H1 (cell line): Measurements from ENCODE around the gene MACROD2. TPM values are rescaled to one million over a fixed set of nuclear protein-coding genes. Genes with fewer than 3 reads are reported as not detected.

Source experiments
- CTCF ChIA-PET: fragments of 300-600 bp; sonication (Branson Sonifier 250); formaldehyde crosslinking; loops from one replicate; lab custom pipeline; 2021; ENCODE audit not compliant: partially characterized antibody; lab: Charles Lee
- POLR2A ChIA-PET: fragments of 300-600 bp; sonication (Branson Sonifier 250); formaldehyde crosslinking; loops from one replicate; lab custom pipeline; 2021; ENCODE audit warnings: inconsistent platforms; ENCODE audit not compliant: partially characterized antibody; lab: Charles Lee
- DNase-seq, 2 experiments: peaks; one replicate each; pipeline versions ENCODE4 v3.0.0 to v3.0.0-alpha.2; 2010 to 2022; ENCODE audit warnings: low spot score in 2 of 2, low read depth in 1 of 2, mixed read lengths in 1 of 2
- FAIRE-seq: peaks from 2 replicates; lab custom pipeline; 2011; peaks lifted over from hg19 to GRCh38; lab: Jason Lieb, UNC
- H2AFZ ChIP-seq: 2 replicates; pipeline ENCODE4 v1.8.1; 2012; ENCODE audit warnings: low read length, inconsistent platforms
- H2AK5ac ChIP-seq: 2 replicates; pipeline ENCODE4 v1.6.1; 2013; ENCODE audit warnings: low read depth, low read length
- H2BK120ac ChIP-seq: replicated peaks from 2 replicates; pipeline ENCODE3; 2013; ENCODE audit warnings: low read depth, low read length, inconsistent platforms
- H2BK12ac ChIP-seq: 2 replicates; pipeline ENCODE4 v1.6.1; 2013; ENCODE audit warnings: low read depth, low read length
- H2BK15ac ChIP-seq: 2 replicates; pipeline ENCODE4 v1.6.1; 2013; ENCODE audit warnings: low read length
- H2BK20ac ChIP-seq: 2 replicates; pipeline ENCODE4 v1.6.1; 2013; ENCODE audit warnings: low read length
- H2BK5ac ChIP-seq: 2 replicates; pipeline ENCODE4 v1.6.1; 2013; ENCODE audit warnings: low read depth, low read length
- H3K14ac ChIP-seq: 2 replicates; pipeline ENCODE4 v1.6.1; 2013; ENCODE audit warnings: inconsistent platforms; ENCODE audit not compliant: insufficient read length
- H3K18ac ChIP-seq: 2 replicates; pipeline ENCODE4 v1.6.1; 2013; ENCODE audit warnings: low read length; ENCODE audit errors: extremely low read depth
- H3K23ac ChIP-seq: 2 replicates; pipeline ENCODE4 v1.6.1; 2013; ENCODE audit warnings: inconsistent platforms; ENCODE audit not compliant: insufficient read length
- H3K23me2 ChIP-seq: 2 replicates; pipeline ENCODE4 v1.6.1; 2013; ENCODE audit warnings: low read depth, low read length
- H3K27ac ChIP-seq: 2 replicates; pipeline ENCODE4 v1.6.1; 2011; ENCODE audit warnings: low read depth, low read length, inconsistent platforms
- H3K27me3 ChIP-seq, 4 experiments: replicated peaks in 1 of 4; 1 replicate in 1 of 4; 2 replicates in 3 of 4; pipeline versions ENCODE4 v1.6.1 to v1.8.1; 2011 to 2013; ENCODE audit warnings: low read length in 3 of 4, mild to moderate bottlenecking in 3 of 4, inconsistent platforms in 2 of 4, mixed read lengths in 2 of 4, moderate library complexity in 1 of 4; ENCODE audit not compliant: control insufficient read depth in 3 of 4, insufficient read depth in 3 of 4; ENCODE audit errors: extremely low read depth in 1 of 4
- H3K36me3 ChIP-seq, 4 experiments: 2 replicates each; pipeline versions ENCODE4 v1.6.1 to v1.8.1; 2011 to 2013; ENCODE audit warnings: mild to moderate bottlenecking in 4 of 4, low read length in 3 of 4, moderate library complexity in 2 of 4, control low read depth in 1 of 4, inconsistent platforms in 1 of 4; ENCODE audit not compliant: insufficient read depth in 4 of 4, control insufficient read depth in 2 of 4
- H3K4ac ChIP-seq: replicated peaks from 2 replicates; pipeline ENCODE3; 2013; ENCODE audit warnings: low read length, low read depth, mixed read lengths, inconsistent platforms; ENCODE audit not compliant: insufficient read length
- H3K4me1 ChIP-seq, 4 experiments: replicated peaks in 1 of 4; 1 replicate in 1 of 4; 2 replicates in 3 of 4; pipeline versions ENCODE4 v1.6.1 to v1.8.1; 2011 to 2013; ENCODE audit warnings: low read length in 3 of 4, inconsistent platforms in 2 of 4, mixed read lengths in 1 of 4; ENCODE audit not compliant: insufficient read depth in 4 of 4, control insufficient read depth in 3 of 4
- H3K4me2 ChIP-seq, 2 experiments: 2 replicates each; pipeline versions ENCODE4 v1.6.1 to v1.8.1; 2011 to 2013; ENCODE audit warnings: low read depth in 2 of 2, low read length in 2 of 2, control low read depth in 1 of 2, inconsistent platforms in 1 of 2, mild to moderate bottlenecking in 1 of 2; ENCODE audit not compliant: insufficient read depth in 1 of 2
- H3K4me3 ChIP-seq, 4 experiments: fragments of 200-600, 300-600 bp in 1 of 4; sonication (generic), shearing (Covaris generic), sonication (Bioruptor Twin) in 1 of 4; 2 replicates each; pipeline versions ENCODE4 v1.5.1 to v1.8.1; 2011 to 2016; ENCODE audit warnings: low read length in 4 of 4, low read depth in 3 of 4, control low read depth in 2 of 4, inconsistent platforms in 2 of 4, mild to moderate bottlenecking in 2 of 4, mixed read lengths in 1 of 4, moderate library complexity in 1 of 4; ENCODE audit not compliant: insufficient read depth in 2 of 4; ENCODE audit errors: extremely low read depth in 1 of 4
- H3K56ac ChIP-seq: replicated peaks from 2 replicates; pipeline ENCODE3; 2013; ENCODE audit warnings: low read depth, mild to moderate bottlenecking, mixed read lengths, low read length, inconsistent platforms; ENCODE audit not compliant: insufficient read length
- H3K79me1 ChIP-seq: 2 replicates; pipeline ENCODE4 v1.6.1; 2013; ENCODE audit warnings: low read depth, low read length, control low read depth
- H3K79me2 ChIP-seq, 2 experiments: 2 replicates each; pipeline versions ENCODE4 v1.6.1 to v1.8.1; 2012 to 2013; ENCODE audit warnings: low read length in 2 of 2, mild to moderate bottlenecking in 2 of 2, inconsistent platforms in 1 of 2; ENCODE audit not compliant: insufficient read depth in 2 of 2, control insufficient read depth in 1 of 2
- H3K9ac ChIP-seq, 4 experiments: replicated peaks in 1 of 4; 1 replicate in 1 of 4; 2 replicates in 3 of 4; pipeline versions ENCODE4 v1.6.1 to v1.8.1; 2011 to 2013; ENCODE audit warnings: low read depth in 3 of 4, low read length in 3 of 4, control low read depth in 2 of 4, mild to moderate bottlenecking in 2 of 4, moderate library complexity in 2 of 4, inconsistent platforms in 1 of 4; ENCODE audit errors: extremely low read depth in 1 of 4
- H3K9me3 ChIP-seq, 2 experiments: 2 replicates each; pipeline versions ENCODE4 v1.6.1 to v1.8.1; 2012 to 2013; ENCODE audit warnings: mild to moderate bottlenecking in 2 of 2, moderate library complexity in 2 of 2, control low read depth in 1 of 2, inconsistent platforms in 1 of 2, low read depth in 1 of 2, low read length in 1 of 2, mixed read lengths in 1 of 2; ENCODE audit not compliant: insufficient read depth in 2 of 2
- H4K20me1 ChIP-seq, 2 experiments: replicated peaks in 1 of 2; 2 replicates each; pipeline versions ENCODE3 to v1.8.1; 2011 to 2013; ENCODE audit warnings: inconsistent platforms in 2 of 2, low read length in 2 of 2, mild to moderate bottlenecking in 1 of 2; ENCODE audit not compliant: insufficient read depth in 2 of 2, control insufficient read depth in 1 of 2
- H4K5ac ChIP-seq: 2 replicates; pipeline ENCODE4 v1.6.1; 2013; ENCODE audit warnings: low read length, low read depth, mixed read lengths, inconsistent platforms; ENCODE audit not compliant: insufficient read length
- H4K8ac ChIP-seq: 2 replicates; pipeline ENCODE4 v1.8.0; 2013; ENCODE audit warnings: mild to moderate bottlenecking, moderate library complexity, low read length, inconsistent platforms; ENCODE audit not compliant: insufficient read depth; ENCODE audit errors: extremely low read depth
- H4K91ac ChIP-seq: replicated peaks from 2 replicates; pipeline ENCODE3; 2013; ENCODE audit warnings: low read length, mixed read lengths, inconsistent platforms; ENCODE audit not compliant: insufficient read length
- CBX5 ChIP-seq: fragments of 300-800, 300-1000 bp; sonication (generic); IDR thresholded peaks from 2 replicates; pipeline ENCODE4 v1.7.1; 2016; ENCODE audit warnings: antibody characterized with exemption, low read length, low read depth
- CTCF ChIP-seq, 3 experiments: IDR thresholded peaks; 1 replicate in 2 of 3; 2 replicates in 1 of 3; pipeline versions ENCODE4 v1.5.1 to v1.6.1; 2011; ENCODE audit warnings: low read length in 3 of 3, mild to moderate bottlenecking in 3 of 3, inconsistent platforms in 2 of 3, low read depth in 1 of 3, moderate library complexity in 1 of 3; ENCODE audit not compliant: insufficient read depth in 1 of 3; ENCODE audit errors: control extremely low read depth in 1 of 3
- E2F6 ChIP-seq: IDR thresholded peaks from 2 replicates; pipeline ENCODE4 v1.6.1; 2012; ENCODE audit warnings: inconsistent platforms
- EGR1 ChIP-seq: IDR thresholded peaks from 2 replicates; pipeline ENCODE4 v1.6.1; 2011; ENCODE audit warnings: low read depth, low read length, borderline replicate concordance
- EP300 ChIP-seq, 2 experiments: IDR thresholded peaks; 1 replicate in 1 of 2; 2 replicates in 1 of 2; pipeline ENCODE4 v1.6.1; 2011 to 2012; ENCODE audit warnings: low read depth in 2 of 2, low read length in 2 of 2, mild to moderate bottlenecking in 2 of 2, borderline replicate concordance in 1 of 2, inconsistent platforms in 1 of 2, moderate library complexity in 1 of 2
- JUND ChIP-seq: IDR thresholded peaks from 2 replicates; pipeline ENCODE4 v1.6.1; 2011; ENCODE audit warnings: mild to moderate bottlenecking, improper control_type of control experiment, low read length
- MAX ChIP-seq: IDR thresholded peaks from 2 replicates; pipeline ENCODE4 v1.6.1; 2012; ENCODE audit warnings: inconsistent platforms
- TCF12 ChIP-seq: IDR thresholded peaks from 2 replicates; pipeline ENCODE4 v1.6.1; 2011; ENCODE audit warnings: low read depth, mild to moderate bottlenecking, low read length
- WGBS, 2 experiments: shearing (Covaris generic) in 1 of 2; methylation state at CpG; one replicate each; pipeline versions ENCODE4 v1.1.6 to v1.1.7; 2013 to 2015; ENCODE audit warnings: low lambda C conversion rate in 2 of 2, mixed read lengths in 2 of 2, inconsistent platforms in 1 of 2, low coverage in 1 of 2, missing lambda C conversion rate in 1 of 2; ENCODE audit not compliant: insufficient replicate concordance in 2 of 2, insufficient coverage in 1 of 2, insufficient read length in 1 of 2; ENCODE audit errors: extremely low coverage in 1 of 2, missing lambda C conversion rate in 1 of 2; 5-methylcytosine and 5-hydroxymethylcytosine counted together
- polyA plus RNA-seq, 7 experiments: library from polyadenylated mRNA; depleted of rRNA in 3 of 7; stranded (reverse) in 5 of 7; unstranded in 2 of 7; fragments of >200 nt in 5 of 7; fragments of 200-250 nt in 2 of 7; gene quantifications; 1 replicate in 5 of 7; 2 replicates in 1 of 7; 4 replicates in 1 of 7; pipeline versions ENCODE4 v1.2.1 to v1.2.3, GENCODE V29; 2011 to 2013; ENCODE audit warnings: missing spikeins in 2 of 7, mixed read lengths in 2 of 7
- total RNA-seq: library from RNA; stranded (reverse); fragmentation: NEBNext Ultra II Directional; extraction: Animal tissue kit (Norgen Biotek cat#: 25700); gene quantifications from 2 replicates; pipeline ENCODE4 v1.2.1, GENCODE V29; 2021

The MACROD2 gene
- total and polyA plus RNA-seq, 2 of the 8 experiments (the other 6 are each of a cell fraction or from before 2014, with no cell fraction given) = 0.70 to 3.9 TPM

- H3K18ac ChIP-seq = no peak overlapping the region
- H3K9ac ChIP-seq = no peak overlapping the region
- H2BK120ac ChIP-seq = no peak overlapping the region
- WGBS, 2 experiments = 75% methylated on average over 3 of the region's 3 CpGs; no CpG with 5 or more reads in 1 of the 2 experiments
- no peak overlapping the region for H3K56ac ChIP-seq
- TF ChIP-seq E2F6 (0 out of 2 replicates have a peak, but pooled peaks have one; percentile 30), EP300 (IDR thresholded peaks at IDR 0.05; ENCODE audit: borderline replicate concordance in 1 of 2, low read depth in 2 of 2, low read length in 2 of 2) (no peak), JUND (no peak), TCF12 (no peak), CBX5 (no peak), EGR1 (no peak), CTCF (IDR thresholded peaks at IDR 0.05; ENCODE audit: control extremely low read depth in 1 of 3, insufficient read depth in 1 of 3, low read depth in 1 of 3, low read length in 3 of 3) (no peak), MAX (0 out of 2 replicates have a peak, but pooled peaks have one; percentile 31)
- TF ChIP-seq, all 59 proteins: peak for 2
- Histone ChIP-seq H3K36me3 (no peaks in the 10 kb centered on the region), H3K23ac (no peak overlapping the region), H2BK5ac (no peak overlapping the region), H2BK15ac (no peak overlapping the region), H3K79me1 (no peaks in the 10 kb centered on the region), H3K4me1 (no peaks in the 10 kb centered on the region), H3K27me3 (no peaks in the 10 kb centered on the region), H4K91ac (no peak overlapping the region), H4K8ac (no peak overlapping the region), H4K20me1 (no peaks in the 10 kb centered on the region), H3K4me2 (no peak overlapping the region), H3K27ac (no peak overlapping the region), H3K4me3 (no peak overlapping the region), H3K23me2 (no peaks in the 10 kb centered on the region), H3K9me3 (peaks cover 2 to 6% of the 10 kb centered on the region in 2 experiments; a peak in 2 of 4 replicates), H4K5ac (no peak overlapping the region), H2AFZ (0 out of 2 replicates have a peak overlapping the region, but pooled peaks have one; percentile 9), H2BK20ac (no peak overlapping the region), H3K79me2 (no peaks in the 10 kb centered on the region), H2AK5ac (no peak overlapping the region), H3K4ac (no peak overlapping the region), H3K14ac (no peak overlapping the region), H2BK12ac (no peak overlapping the region)
- FAIRE-seq (no peak), DNase-seq (no peak)
- POLR2A ChIA-PET = no interaction called here
- CTCF ChIA-PET = no interaction called here
Observed at GRCh38 chr20:15937179-15937578, 1941.9 kb downstream of the MACROD2 start.
